Panc1 (cell line): Measurements from ENCODE around the gene GHRHR.

ENCODE experiments used
- CTCF ChIP-seq: fragments of 450-650 bp; IDR thresholded peaks from 2 replicates; pipeline ENCODE4 v1.5.1; 2017; ENCODE audit warnings: mild to moderate bottlenecking
- POLR2AphosphoS5 ChIP-seq: IDR thresholded peaks from 2 replicates; pipeline ENCODE4 v1.6.1; 2012; ENCODE audit warnings: mild to moderate bottlenecking, low read depth, low read length, moderate library complexity
- REST ChIP-seq, 2 experiments: IDR thresholded peaks; 2 replicates each; pipeline ENCODE4 v1.6.1; 2011 to 2012; ENCODE audit warnings: low read depth in 2 of 2, control low read depth in 1 of 2, low read length in 1 of 2, mild to moderate bottlenecking in 1 of 2, moderate library complexity in 1 of 2; ENCODE audit not compliant: insufficient read depth in 1 of 2
- SIN3A ChIP-seq: IDR thresholded peaks from 2 replicates; pipeline ENCODE4 v1.6.1; 2012; ENCODE audit warnings: low read depth, mild to moderate bottlenecking, low read length, moderate library complexity, borderline replicate concordance; ENCODE audit not compliant: insufficient read depth

GRCh38 chr7:30987936-30988335 lies 24.2 kb downstream of the GHRHR start:
- TF ChIP-seq CTCF (no peak), REST (IDR thresholded peaks at IDR 0.05; ENCODE audit: insufficient read depth in 1 of 2, low read depth in 2 of 2, low read length in 1 of 2) (no peak), POLR2AphosphoS5 (no peak), SIN3A (no peak)
